ENCODE results near the gene IL16.

The IL16 gene

GRCh38 chr15:81255958-81256320 lies 59.3 kb downstream of the IL16 start:
- no peak for DNase-seq (ENCODE audit: extremely low spot score)
- TF ChIP-seq ZNF384 (IDR thresholded peaks at IDR 0.05) (no peak), FOXK2 (IDR thresholded peaks at IDR 0.05) (no peak), SP1 (IDR thresholded peaks at IDR 0.05) (no peak), L3MBTL2 (conservative IDR thresholded peaks at IDR 0.05) (no peak), NFRKB (IDR thresholded peaks at IDR 0.05) (no peak), FOXM1 (IDR thresholded peaks at IDR 0.05; ENCODE audit: borderline replicate concordance) (no peak), ARNT (IDR thresholded peaks at IDR 0.05) (no peak), TARDBP (IDR thresholded peaks at IDR 0.05) (no peak), ELF4 (IDR thresholded peaks at IDR 0.05) (no peak), CTBP1 (IDR thresholded peaks at IDR 0.05; ENCODE audit: borderline replicate concordance) (no peak), SUZ12 (IDR thresholded peaks at IDR 0.05) (no peak), HDGF (IDR thresholded peaks at IDR 0.05; ENCODE audit: borderline replicate concordance) (no peak), LEF1 (IDR thresholded peaks at IDR 0.05; ENCODE audit: borderline replicate concordance) (no peak)
- TF ChIP-seq, protein P1, sequence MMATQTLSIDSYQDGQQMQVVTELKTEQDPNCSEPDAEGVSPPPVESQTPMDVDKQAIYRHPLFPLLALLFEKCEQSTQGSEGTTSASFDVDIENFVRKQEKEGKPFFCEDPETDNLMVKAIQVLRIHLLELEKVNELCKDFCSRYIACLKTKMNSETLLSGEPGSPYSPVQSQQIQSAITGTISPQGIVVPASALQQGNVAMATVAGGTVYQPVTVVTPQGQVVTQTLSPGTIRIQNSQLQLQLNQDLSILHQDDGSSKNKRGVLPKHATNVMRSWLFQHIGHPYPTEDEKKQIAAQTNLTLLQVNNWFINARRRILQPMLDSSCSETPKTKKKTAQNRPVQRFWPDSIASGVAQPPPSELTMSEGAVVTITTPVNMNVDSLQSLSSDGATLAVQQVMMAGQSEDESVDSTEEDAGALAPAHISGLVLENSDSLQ (IDR thresholded peaks at IDR 0.05), result no peak
- CTCF ChIA-PET, result no interaction called here
- POLR2A ChIA-PET, result no interaction called here

DNA sequence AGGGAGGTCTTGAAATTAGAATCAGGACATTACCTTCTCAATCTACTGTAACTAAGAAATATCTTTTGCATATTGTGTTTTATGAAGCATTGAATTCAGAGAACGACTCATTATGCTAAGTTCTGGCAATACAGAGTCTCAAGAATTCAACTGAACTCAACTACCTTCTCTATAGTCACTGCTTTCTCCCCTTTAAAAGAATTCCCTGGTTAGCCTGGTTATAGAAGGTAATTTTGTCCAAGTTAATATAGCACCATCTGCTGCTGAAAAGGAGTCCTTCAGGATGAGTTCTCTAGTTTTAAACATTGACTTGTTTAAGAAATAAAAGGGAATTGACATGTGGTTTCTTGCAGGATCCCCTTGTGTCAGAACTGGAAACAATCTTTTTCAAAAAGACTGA lies 60.2 kb downstream of the IL16 start:
- TF ChIP-seq ZNF384 (IDR thresholded peaks at IDR 0.05) (no peak), TARDBP (IDR thresholded peaks at IDR 0.05) (no peak), BHLHE40 (IDR thresholded peaks at IDR 0.05; ENCODE audit: borderline replicate concordance) (no peak), SUZ12 (IDR thresholded peaks at IDR 0.05) (no peak), HDGF (IDR thresholded peaks at IDR 0.05; ENCODE audit: borderline replicate concordance) (no peak), SP1 (IDR thresholded peaks at IDR 0.05) (no peak)
- POLR2A ChIA-PET, result no interaction called here
- CTCF ChIA-PET, result interaction anchor here (2.0 kb wide), 1 partner anchor 9 kb away, joined by 8 read pairs; no protein-coding TSS in a partner anchor

DNA sequence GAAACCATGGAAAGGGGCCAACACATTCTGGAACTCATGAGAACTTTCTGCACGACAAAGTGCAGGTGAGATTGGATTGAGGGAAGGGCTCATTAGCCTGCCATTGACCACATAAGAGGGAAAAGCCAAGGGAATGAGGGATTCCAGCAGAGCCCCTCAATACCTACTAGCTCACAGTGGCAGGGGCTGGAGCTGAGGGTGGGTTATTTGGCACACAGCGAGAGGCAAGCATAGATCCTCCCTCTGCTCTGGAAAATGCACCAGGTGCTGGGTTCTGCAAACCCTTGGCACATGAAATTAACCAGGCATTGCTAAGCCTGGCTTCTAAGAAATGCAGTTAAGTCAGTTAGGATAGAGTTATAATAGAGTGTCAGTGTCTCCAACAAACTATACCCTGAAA lies 60.8 kb downstream of the IL16 start:
- POLR2A ChIA-PET, result no interaction called here
- CTCF ChIA-PET, result interaction anchor here (2.0 kb wide), 1 partner anchor 9 kb away, joined by 8 read pairs; no protein-coding TSS in a partner anchor
- TF ChIP-seq HDGF (IDR thresholded peaks at IDR 0.05; ENCODE audit: borderline replicate concordance), result no peak
- no peak for TF ChIP-seq ELF4 (IDR thresholded peaks at IDR 0.05)
- no peak for TF ChIP-seq SUZ12 (IDR thresholded peaks at IDR 0.05)
- no peak for TF ChIP-seq NFRKB (IDR thresholded peaks at IDR 0.05)
- no peak for DNase-seq (ENCODE audit: extremely low spot score)

More for the DNA sequence above, 60.2 kb downstream of the IL16 start:
- no peak for DNase-seq (ENCODE audit: extremely low spot score)

- ChIA-PET CTCF (interaction anchor here (2.0 kb wide), 1 partner anchor 8 kb away, joined by 8 read pairs; no protein-coding TSS in a partner anchor), POLR2A (no interaction called here)
- TF ChIP-seq FOXM1 (IDR thresholded peaks at IDR 0.05; ENCODE audit: borderline replicate concordance) (no peak), FOXA1 (IDR thresholded peaks at IDR 0.05) (no peak), NFRKB (IDR thresholded peaks at IDR 0.05) (no peak), BHLHE40 (IDR thresholded peaks at IDR 0.05; ENCODE audit: borderline replicate concordance) (no peak), CTBP1 (IDR thresholded peaks at IDR 0.05; ENCODE audit: borderline replicate concordance) (no peak), SP1 (IDR thresholded peaks at IDR 0.05) (no peak)
- TF ChIP-seq, protein P1 (IDR thresholded peaks at IDR 0.05), result no peak
- no peak for DNase-seq (ENCODE audit: extremely low spot score)
Observed at GRCh38 chr15:81258455-81258854, 61.8 kb downstream of the IL16 start.

- no peak for TF ChIP-seq BHLHE40 (IDR thresholded peaks at IDR 0.05; ENCODE audit: borderline replicate concordance)
- ChIA-PET CTCF (interaction anchor here (0.7 to 1.4 kb wide), 5 partner anchors 104 to 282 kb away, joined by 3 to 5 read pairs (median 3); no protein-coding TSS in a partner anchor), POLR2A (no interaction called here)
- no peak for DNase-seq (ENCODE audit: extremely low spot score)
Observed at GRCh38 chr15:81259760-81260298, 63.1 kb downstream of the IL16 start.

DNA sequence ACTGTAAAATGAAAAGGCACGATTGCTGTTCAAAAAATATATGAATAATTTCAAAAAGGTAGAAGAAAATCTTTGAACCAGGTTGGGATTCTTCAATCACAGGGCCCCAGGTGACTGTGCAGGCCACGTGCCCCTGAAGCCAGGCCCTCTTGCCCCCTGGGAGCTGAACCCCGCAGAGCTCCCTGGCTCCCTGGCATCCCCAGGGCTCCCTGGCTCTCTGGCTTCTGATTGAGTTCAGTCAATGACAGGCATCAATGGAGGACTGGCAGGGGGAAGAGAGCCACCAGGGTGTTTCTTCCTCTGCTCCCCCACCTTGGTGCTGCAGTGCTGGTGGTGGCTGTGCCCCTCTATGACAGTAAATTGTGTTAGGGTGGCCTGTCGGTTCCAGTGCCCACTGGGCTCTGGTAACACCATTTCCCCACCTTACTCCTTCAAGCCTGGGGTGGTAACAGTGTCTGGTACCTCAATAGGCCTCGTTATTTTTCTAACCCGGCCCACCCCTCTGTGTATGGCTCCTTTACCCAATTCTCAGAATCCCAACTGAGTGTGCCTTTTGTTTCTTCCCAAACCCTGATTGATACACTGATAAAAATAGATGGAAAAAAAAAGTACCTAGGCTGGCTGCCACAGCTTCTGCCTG lies 64.6 kb downstream of the IL16 start:
- no peak for DNase-seq (ENCODE audit: extremely low spot score)
- TF ChIP-seq L3MBTL2 (conservative IDR thresholded peaks at IDR 0.05) (no peak), BHLHE40 (IDR thresholded peaks at IDR 0.05; ENCODE audit: borderline replicate concordance) (no peak), SUZ12 (IDR thresholded peaks at IDR 0.05) (no peak), TARDBP (IDR thresholded peaks at IDR 0.05) (no peak), ZNF384 (IDR thresholded peaks at IDR 0.05) (no peak), CTBP1 (IDR thresholded peaks at IDR 0.05; ENCODE audit: borderline replicate concordance) (no peak), FOXA1 (IDR thresholded peaks at IDR 0.05) (no peak), HDGF (IDR thresholded peaks at IDR 0.05; ENCODE audit: borderline replicate concordance) (no peak), ARNT (IDR thresholded peaks at IDR 0.05) (no peak), SP1 (IDR thresholded peaks at IDR 0.05) (no peak), FOXK2 (IDR thresholded peaks at IDR 0.05) (no peak)
- TF ChIP-seq, protein P1 (IDR thresholded peaks at IDR 0.05), result no peak
- ChIA-PET POLR2A (interaction anchor here (0.8 kb wide), 1 partner anchor 79 kb away, joined by 3 read pairs; no protein-coding TSS in a partner anchor), CTCF (interaction anchor here (1.0 to 1.4 kb wide), 3 partner anchors 106 to 282 kb away, joined by 3 read pairs; no protein-coding TSS in a partner anchor)
